Measurements from ENCODE around the gene HEMGN.

GRCh38 chr9:97895211-97895610 lies 42.8 kb downstream of the HEMGN start:
- no peak for TF ChIP-seq CTCF (IDR thresholded peaks at IDR 0.05; ENCODE audit: borderline replicate concordance, extremely low read depth, low read length, poor library complexity, severe bottlenecking)
- no peak for TF ChIP-seq EZH2 (IDR thresholded peaks at IDR 0.05; ENCODE audit: borderline replicate concordance, low read depth, low read length, severe bottlenecking)

Data from DND-41 (cell line).